NCI-H526 treated with DMSO at 0.1 percent for 48 hours (cell line): ENCODE data around the gene KCNQ5.

Source experiments
- DNase-seq: peaks from one replicate; lab custom pipeline; 2025; lab: John Stamatoyannopoulos, UW

KCNQ5 gene

GRCh38 chr6:72741083-72741482, 119.2 kb downstream of the KCNQ5 start:
- DNase-seq, result no peak

DNA sequence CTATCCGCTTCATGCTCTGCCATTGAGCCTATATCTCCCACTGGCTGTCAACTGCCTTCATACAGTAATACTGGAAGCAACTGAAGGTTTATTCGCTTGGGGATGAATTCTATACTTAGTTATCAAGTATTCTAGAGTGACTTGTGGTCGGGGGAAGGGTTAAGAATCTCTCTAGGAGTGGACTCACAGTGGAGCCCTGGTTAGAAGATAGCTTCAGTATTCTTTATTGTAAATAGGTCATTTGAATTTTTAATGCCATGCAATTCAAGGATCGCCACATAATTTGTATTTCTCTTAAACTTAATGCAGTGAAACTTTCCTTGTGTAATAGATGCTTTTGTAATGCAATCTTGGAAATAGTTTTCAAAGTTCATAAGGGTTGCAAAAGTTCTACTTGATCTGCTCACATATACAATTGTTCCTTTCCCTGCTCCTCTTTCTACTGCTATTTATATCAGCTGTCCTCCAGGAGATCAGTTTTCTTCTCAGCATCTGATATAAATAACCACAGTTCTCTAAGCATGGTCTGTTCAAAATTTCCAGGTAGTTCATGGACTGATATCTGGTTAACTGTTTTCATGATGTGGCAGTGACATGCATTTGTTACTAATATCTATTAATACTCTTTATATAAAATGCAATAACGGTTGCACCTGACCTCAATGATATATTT, 120.3 kb downstream of the KCNQ5 start:
- DNase-seq, result no peak

GRCh38 chr6:72746276-72746675, 124.4 kb downstream of the KCNQ5 start:
- no peak for DNase-seq

GRCh38 chr6:72748759-72749158, 126.9 kb downstream of the KCNQ5 start:
- no peak for DNase-seq

GRCh38 chr6:72755752-72756151, 133.9 kb downstream of the KCNQ5 start:
- DNase-seq, result no peak

GRCh38 chr6:72757048-72757447, 135.2 kb downstream of the KCNQ5 start:
- no peak for DNase-seq

GRCh38 chr6:72757926-72758325, 136.1 kb downstream of the KCNQ5 start:
- DNase-seq, result no peak

GRCh38 chr6:72758901-72759300, 137.0 kb downstream of the KCNQ5 start:
- DNase-seq, result no peak

DNA sequence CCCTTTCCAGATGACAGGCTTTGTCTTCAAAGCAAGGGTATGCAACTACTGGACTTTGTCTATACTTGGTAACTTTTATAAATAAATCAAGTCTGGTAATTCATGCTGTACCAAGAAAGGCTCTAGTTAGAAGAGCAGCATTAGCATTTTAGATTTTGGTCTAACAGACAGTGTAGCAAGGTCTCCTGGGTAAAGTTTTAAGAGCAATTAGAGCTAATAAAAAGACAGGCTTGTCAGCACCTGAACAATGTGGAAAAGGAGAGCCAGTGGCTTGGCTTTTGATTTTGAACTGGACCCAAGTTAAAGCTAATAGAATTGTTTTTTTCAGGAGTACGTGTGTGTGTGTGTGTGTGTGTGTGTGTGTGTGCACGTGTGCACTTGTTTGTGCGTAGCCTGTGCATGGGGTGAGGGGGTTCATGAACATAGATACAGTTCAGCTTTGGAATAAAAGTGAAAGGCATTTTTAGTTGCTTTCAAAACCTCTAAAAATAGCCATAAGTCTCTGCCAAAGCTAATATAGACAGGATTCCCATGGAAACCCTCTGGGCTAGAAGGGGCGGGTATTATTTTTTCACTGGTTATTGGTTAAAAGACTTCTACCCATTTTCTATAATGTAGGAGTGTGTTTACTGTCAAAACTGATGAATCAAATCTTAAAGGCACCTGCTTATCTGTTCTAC, 138.4 kb downstream of the KCNQ5 start:
- no peak for DNase-seq

GRCh38 chr6:72761761-72762160, 139.9 kb downstream of the KCNQ5 start:
- no peak for DNase-seq

DNA sequence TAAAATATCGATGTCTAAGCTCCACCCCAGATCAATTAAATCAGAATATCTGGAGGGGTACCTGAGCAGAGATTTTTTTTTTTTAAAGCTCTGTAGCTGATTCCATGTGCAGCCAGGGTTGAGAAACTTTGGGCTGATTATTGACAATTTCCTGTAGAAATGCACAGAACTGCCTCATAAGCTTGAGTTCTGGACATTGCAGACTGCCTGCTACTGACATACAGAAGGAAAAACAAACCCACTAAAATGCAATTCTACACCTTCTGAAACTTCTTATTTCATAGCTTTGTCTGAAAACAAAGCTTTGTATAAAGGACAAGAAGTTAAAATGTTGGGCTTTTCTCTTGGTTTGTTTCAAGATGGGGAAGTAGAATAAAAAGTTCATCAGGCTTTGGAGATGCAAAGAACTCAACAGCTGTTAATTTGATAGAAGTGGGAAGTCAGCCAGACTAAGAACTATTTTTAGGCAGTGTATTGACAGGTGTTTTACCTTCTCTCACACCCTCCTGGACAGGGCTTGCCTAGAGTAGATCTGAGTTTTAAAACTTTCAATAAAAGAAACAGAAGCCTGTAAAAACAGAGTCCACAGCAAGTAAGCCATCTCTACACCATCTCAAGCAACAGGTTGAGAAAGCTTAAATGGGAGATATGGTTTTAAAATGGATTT, 147.7 kb downstream of the KCNQ5 start:
- DNase-seq, result no peak

DNA sequence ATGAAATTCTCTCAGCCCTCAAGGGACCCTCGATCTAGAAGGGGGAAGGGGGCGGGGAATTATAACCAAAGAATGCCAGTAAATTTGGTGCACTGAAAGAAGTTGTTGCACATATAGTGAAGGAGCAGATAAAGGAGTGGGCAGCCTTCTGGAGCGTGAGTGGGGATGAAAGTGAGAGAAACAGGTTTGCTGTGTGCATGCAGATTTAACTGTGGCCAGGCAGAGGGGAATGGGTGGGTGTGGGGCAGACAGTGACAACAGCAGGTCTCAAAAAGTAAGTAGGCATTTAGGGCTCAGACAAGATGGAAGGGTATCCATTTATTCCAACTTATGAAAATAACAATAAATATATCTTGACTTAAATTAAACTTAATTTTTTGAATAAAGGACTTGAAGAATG, 149.1 kb downstream of the KCNQ5 start:
- DNase-seq, result no peak

GRCh38 chr6:72776456-72776855, 154.6 kb downstream of the KCNQ5 start:
- DNase-seq, result no peak

- DNase-seq, result no peak
Measured at GRCh38 chr6:72781624-72782023, 159.8 kb downstream of the KCNQ5 start.

- DNase-seq, result no peak
Measured at GRCh38 chr6:72783035-72783434, 161.2 kb downstream of the KCNQ5 start.

- no peak for DNase-seq
Measured at GRCh38 chr6:72783666-72784065, 161.8 kb downstream of the KCNQ5 start.

DNA sequence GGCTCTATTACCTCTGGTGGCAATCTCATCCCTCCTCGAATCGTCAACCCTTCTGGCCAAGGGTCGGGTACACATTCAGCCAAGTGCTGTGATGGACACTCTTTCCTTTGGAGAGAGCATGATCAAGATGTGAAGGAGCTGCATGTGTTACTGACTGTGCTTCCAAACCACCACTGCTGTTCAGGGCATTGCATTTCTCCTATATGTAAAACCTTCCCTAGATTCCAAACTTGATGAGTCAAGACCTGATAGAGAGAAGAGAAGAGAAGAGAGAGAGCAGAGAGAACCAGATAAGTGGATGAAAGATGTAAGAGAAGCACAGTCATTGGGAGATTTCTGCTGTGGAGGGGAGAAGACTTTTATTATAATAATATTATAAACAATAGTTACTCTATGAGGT, 162.2 kb downstream of the KCNQ5 start:
- no peak for DNase-seq

DNA sequence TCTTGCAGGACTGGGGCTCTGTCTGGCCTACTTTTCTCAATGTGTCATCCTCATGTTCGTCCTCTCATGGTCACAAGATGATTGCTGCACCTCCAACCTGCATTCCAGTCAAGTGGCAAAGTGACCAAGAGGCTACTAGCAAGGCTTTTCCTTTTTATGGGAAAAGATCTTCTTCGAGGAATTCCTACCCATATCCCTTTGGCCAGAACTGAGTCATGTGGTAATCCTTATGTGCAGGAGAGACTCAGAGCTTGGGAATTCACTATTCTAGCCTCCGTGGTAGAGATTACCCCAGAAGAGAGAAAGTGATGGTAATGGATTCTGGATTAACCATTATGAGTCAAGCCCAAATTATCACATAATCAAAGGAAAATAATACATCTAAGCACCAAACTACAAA, 162.7 kb downstream of the KCNQ5 start:
- DNase-seq, result no peak

GRCh38 chr6:72787391-72788031, 165.6 kb downstream of the KCNQ5 start:
- no peak for DNase-seq

DNA sequence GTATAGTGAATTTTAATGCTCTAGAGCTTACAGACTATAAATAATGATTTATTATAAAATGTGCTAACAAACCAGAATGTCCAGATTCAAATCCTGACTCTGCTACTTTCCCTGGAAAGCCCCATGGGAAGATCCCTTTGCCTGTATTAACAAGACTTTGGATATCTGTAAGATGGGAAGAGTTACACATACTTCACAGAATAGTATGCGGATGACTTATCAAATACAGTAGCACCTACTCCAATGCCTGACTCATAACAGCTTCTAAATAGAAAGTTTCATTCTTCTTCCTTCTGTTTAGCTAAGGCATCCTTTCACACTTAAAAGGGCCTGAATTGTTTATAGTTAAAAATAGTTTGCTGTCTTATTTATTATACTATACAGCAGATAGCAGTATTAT, 166.3 kb downstream of the KCNQ5 start:
- no peak for DNase-seq

GRCh38 chr6:72789145-72789544, 167.3 kb downstream of the KCNQ5 start:
- no peak for DNase-seq

GRCh38 chr6:72792692-72793091, 170.8 kb downstream of the KCNQ5 start:
- no peak for DNase-seq
